CD4-positive, alpha-beta T cell treated with Interleukin-6 for 4 hours (primary cell): Measurements from ENCODE around the gene GNG13.
"Not testable (repeated sequence)": the region's sequence is repeated elsewhere in the genome, so short reads cannot be mapped to it uniquely, and the experiment has no call there.

ENCODE experiments used
- DNase-seq: peaks from one replicate; pipeline ENCODE4 v3.0.0-alpha.2; 2020; ENCODE audit warnings: mixed read lengths

GNG13 gene

GRCh38 chr16:831571-832413, 31.3 kb upstream of the GNG13 start:
- no peak for DNase-seq

- no peak for DNase-seq
Measured at GRCh38 chr16:830871-831570, 30.5 kb upstream of the GNG13 start.

DNA sequence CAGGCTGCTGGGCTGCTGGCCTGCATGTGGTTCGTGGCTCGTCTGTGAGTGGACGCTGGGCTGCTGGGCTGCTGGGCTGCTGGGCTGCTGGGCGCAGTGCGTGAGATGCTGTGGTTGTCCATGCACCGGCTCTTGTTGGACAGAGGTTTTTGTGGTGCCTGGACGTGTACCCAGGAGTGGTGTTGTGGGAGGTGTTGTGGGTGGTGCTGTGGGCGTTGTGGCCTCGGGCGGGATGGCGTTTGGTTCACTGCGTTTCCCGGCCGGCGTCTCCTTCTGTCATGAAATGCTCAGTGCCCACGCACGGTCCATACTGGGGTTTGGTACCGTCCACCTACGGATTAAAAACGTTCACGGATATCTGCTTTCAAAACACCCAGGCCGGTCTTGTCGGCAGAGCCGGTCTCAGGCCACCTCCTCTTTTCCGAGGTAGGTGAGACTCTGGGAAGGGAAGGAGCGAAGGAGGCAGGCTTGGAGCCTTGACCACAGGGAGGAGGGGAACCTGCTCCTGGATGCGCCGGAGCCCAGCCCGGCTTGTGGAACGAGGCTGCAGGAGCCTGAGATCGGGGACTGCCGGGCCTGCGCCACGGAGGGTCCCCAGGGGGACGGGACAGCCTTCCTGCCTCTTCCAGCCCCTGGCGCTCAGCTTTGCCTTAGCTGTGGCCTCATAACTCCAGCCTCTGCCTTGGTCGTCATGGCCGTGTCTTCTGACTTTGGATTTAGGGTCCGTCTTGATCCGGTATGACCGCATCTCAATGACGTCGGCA, 29.8 kb upstream of the GNG13 start:
- no peak for DNase-seq

- DNase-seq = no peak
Measured at GRCh38 chr16:828891-829290, 28.4 kb upstream of the GNG13 start.

DNA sequence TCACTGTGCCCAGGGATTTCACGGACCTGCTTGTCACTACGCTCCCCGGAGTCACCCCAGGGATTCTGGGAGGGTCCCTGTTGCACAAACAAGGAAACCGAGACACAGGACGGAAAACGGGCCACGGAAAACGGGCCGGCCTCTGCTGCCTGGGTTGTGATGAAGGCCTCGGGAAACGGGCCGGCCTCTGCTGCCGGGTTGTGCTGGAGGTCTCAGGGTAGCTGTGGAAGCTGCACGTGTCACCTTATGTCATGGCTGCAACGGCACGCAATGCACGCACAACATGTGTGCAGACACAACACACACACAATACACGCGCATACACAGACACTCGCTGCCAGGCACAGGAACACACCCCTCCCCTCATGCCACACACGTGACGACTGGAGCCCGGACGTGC, 27.0 kb upstream of the GNG13 start:
- DNase-seq = no peak

DNA sequence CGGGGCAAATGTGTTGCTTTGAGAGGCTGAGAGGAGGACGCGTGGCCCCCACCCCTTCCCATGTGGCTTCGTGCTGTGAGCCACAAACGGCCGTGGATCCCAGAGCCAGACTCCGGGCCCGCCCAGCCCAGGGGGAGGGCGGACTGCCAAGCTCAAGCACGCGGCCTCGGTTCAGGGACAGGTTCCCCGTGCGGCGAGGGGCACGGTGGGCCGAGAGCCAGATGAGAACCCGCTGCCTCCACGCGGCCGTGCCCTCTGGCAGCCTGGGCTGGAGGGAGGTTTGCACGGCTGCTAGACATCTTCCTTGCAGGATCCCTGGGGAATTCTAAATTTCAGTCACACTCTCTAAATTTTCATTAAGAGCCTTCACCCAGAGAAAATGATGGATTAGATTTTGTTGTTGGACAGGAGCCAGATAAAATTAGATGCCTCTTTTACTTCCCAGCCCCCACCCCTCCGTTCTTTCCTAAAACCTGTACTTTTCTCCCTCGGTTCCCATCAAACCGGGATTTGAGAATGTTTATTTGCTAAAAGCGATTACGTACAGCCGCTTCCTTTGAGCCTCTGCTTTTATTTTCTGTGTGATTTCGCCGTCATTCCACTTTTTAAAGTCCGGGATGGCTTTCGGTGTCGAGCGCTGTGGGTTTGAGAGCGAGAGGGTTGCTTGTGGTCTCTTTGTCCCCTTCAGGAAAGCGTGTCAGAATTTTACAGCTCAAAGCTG, 25.0 kb upstream of the GNG13 start:
- no peak for DNase-seq

DNA sequence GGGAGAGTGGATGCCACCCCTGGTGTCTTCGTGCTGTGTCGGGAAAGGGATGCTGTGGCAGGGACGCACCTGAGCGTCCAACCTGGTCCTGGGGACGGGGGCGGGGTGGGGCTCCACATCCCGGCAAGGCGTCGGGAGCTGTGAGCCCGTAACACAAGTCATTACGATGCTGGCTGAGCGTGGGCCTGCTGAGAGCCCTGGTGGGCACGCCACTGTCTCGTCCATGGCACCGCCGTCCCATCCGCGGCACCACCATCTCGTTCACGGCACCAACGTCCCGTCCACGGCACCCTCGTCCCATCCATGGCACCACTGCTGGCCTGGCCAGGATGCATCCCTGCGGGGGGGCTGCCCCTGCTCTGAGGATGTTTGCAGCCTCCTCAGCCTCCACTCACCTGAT, 24.1 kb upstream of the GNG13 start:
- no peak for DNase-seq

GRCh38 chr16:824194-824593, 23.7 kb upstream of the GNG13 start:
- DNase-seq = no peak

DNA sequence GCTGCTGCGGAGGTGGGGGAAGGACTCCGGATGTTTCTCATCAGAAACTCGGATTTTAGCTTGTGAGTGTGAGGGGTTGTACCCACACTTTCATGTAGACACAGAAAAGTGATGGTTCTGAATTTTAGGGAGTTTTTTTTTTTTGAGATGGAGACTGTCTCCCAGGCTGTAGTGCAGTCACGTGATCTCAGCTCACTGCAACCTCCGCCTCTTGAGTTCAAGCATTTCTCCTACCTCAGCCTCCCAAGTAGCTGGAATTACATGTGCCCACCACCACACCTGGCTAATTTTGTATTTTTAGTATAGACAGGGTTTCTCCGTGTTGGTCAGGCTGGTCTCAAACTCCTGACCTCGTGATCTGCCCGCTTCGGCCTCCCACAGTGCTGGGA, 22.4 kb upstream of the GNG13 start:
- DNase-seq = no peak

- no peak for DNase-seq
Measured at GRCh38 chr16:822174-822908, 21.8 kb upstream of the GNG13 start.

- no peak for DNase-seq
Measured at GRCh38 chr16:821751-822150, 21.2 kb upstream of the GNG13 start.

DNA sequence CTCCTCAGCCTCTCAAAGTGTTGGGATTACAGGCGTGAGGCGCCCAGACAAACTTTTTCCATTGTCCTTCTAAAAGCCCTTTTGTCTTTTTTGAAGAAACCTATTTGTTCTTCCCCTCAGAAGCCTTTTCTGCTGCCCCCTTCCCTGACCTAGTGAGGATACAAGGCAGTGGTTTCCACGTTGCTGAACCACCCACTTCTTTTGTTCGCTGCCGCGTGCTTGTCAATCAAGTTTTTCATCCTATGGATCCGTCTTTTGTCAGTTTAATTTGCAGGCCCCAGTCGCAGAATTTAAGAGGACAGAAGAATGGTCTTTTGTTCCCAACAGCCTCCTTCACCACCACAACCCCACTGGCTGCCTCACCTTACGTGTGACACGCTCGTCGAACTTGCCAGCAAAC, 20.2 kb upstream of the GNG13 start:
- DNase-seq = no peak

- not testable (repeated sequence) for DNase-seq
Measured at GRCh38 chr16:820044-820408, 19.5 kb upstream of the GNG13 start.

DNA sequence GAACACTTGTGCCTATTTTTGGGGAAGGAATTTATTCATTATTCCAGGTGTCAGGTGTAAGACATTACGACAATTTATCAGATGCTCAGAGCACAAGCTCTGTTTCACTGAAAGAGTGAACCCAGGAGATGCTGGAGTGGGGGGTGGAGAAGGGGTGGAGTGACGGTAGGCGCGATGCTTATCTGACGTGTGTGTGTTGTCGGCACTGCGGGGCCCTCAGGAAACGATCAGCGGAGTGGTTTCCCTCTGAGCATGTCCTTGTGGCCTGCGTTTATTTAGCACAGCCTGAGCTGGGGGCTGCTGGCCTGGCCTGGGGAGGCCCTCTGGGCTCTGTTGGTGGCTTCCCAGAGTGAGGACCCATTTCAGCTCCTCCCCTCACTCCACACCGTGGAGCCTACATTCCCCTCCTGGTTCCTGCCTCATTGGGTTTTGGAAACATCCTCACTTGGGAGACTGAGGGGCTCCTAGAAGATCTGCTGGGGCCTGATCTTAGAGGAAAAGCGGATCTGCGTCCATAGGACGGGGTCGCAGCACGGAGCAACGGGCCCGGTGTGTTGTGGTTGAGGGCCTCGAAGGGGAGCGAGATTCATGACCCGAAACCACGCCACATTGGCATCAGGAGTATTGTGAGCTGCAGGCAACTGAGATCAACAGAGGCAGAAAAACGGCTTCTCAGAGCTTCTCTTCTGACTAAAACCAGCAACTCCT, 19.0 kb upstream of the GNG13 start:
- DNase-seq = peak; percentile 36

DNA sequence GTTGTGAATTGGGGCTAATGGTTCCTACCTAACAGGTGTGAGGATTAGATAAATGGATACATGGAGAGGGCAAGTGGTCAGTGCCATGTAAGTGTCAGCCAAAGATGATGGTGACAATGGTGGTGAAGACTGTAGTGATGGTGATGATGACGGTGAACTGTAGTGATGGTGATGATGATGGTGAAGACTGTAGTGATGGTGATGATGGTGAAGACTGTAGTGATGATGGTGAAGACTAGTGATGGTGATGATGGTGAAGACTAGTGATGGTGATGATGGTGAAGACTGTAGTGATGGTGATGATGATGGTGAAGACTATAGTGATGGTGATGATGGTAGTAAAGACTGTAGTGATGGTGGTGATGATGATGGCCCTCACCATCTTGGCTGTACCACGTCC, 18.1 kb upstream of the GNG13 start:
- no peak for DNase-seq

- DNase-seq = no peak
Measured at GRCh38 chr16:818132-818531, 17.6 kb upstream of the GNG13 start.

GRCh38 chr16:817001-817906, 16.7 kb upstream of the GNG13 start:
- DNase-seq = no peak

DNA sequence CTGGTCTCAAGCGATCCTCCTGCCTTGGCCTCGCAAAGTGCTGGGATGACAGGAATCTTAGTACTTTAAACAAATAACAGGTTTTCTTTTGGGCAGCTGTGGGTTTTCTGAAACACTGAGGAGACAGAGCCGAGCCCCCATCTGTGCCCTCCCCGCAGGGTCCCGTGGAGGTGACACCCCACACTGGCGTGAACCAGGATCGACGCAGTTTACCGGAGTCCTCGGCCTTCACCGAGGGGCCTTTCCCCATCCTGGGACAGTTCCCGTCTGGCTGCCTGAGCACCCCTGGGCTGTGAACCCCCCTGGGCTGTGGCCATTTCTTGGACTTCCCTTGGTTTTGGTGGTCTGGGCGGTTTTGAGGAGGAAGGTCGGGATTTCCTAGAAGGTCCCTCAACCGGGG, 15.3 kb upstream of the GNG13 start:
- DNase-seq = no peak

- DNase-seq = no peak
Measured at GRCh38 chr16:814974-815373, 14.4 kb upstream of the GNG13 start.

- DNase-seq = no peak
Measured at GRCh38 chr16:813916-814412, 13.4 kb upstream of the GNG13 start.
